Measurements from ENCODE around the gene PLVAP.

The PLVAP gene

DNA sequence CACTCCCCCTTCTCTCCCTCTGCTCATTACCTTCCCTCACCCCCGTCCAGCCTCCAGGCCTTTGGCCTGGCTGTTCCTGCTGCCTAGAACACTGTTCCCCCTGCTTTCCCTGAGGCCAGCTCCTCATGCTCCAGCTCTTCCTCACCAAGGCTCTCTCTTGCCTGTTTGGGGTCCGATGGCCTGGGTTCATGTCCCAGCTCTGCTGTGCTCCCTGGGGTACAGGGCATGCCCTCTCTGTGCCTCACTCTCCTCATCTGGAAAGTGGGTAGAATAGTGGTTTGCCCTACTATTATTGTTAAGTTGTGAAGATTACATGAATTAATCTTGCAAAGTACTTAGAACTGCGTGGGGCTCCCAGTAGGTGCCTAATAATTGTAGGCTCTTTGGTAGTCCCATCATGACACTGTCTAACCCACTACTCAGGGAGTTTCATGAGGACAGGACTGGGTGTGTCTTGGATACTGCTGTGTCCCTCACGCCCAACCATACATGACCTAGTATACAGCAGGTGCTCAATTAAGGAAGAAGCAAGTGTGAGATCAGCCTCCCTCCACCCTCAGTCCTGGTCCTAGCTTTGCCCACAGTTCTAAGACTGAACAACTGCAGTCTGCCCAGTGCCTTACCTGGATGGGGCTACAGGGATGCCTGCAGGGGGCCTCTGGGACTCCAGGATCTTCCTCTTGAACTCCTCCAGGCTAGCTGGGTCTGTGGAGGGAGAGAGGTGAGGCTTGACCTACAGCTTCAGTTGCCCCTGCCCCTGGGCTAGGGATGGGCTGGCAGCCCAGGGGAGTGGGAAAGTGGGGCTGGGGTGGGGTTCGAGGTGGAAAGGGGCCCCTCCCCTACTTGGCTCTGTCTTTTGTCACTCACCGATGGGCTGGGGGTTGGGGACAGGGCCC lies 17.0 kb downstream of the PLVAP start:
- Histone ChIP-seq H2AFZ (no peak overlapping the region), H3K4me2 (ENCODE audit: low read length) (no peak overlapping the region)

GRCh38 chr19:17358395-17358794 lies 18.7 kb downstream of the PLVAP start:
- Histone ChIP-seq H3K4me3 (ENCODE audit: low read depth, low read length) (no peak overlapping the region), H2AFZ (no peak overlapping the region), H3K36me3 (ENCODE audit: control insufficient read depth, insufficient read depth, low read length) (no peaks in the 10 kb centered on the region), H3K4me2 (ENCODE audit: low read length) (no peak overlapping the region), H3K4me1 (no peaks in the 10 kb centered on the region), H3K9ac (no peak overlapping the region), H3K27me3 (ENCODE audit: control insufficient read depth, insufficient read depth, low read length) (no peaks in the 10 kb centered on the region), H3K9me3 (ENCODE audit: control insufficient read depth, low read length) (no peaks in the 10 kb centered on the region), H3K79me2 (no peaks in the 10 kb centered on the region), H3K27ac (no peak overlapping the region)
- TF ChIP-seq CTCF (IDR thresholded peaks at IDR 0.05), result no peak

More for the DNA sequence above, 17.0 kb downstream of the PLVAP start:
- TF ChIP-seq CTCF (IDR thresholded peaks at IDR 0.05), result no peak
- H3K4me3 ChIP-seq (ENCODE audit: low read depth, low read length), result no peak overlapping the region
- no peaks in the 10 kb centered on the region for H3K79me2 ChIP-seq
- H3K9ac ChIP-seq, result no peak overlapping the region
- no peaks in the 10 kb centered on the region for H3K27me3 ChIP-seq (ENCODE audit: control insufficient read depth, insufficient read depth, low read length)
- H3K27ac ChIP-seq, result no peak overlapping the region
- H3K36me3 ChIP-seq (ENCODE audit: control insufficient read depth, insufficient read depth, low read length), result no peaks in the 10 kb centered on the region
- H3K4me1 ChIP-seq, result no peaks in the 10 kb centered on the region
- no peaks in the 10 kb centered on the region for H3K9me3 ChIP-seq (ENCODE audit: control insufficient read depth, low read length)

GRCh38 chr19:17357724-17358123 lies 19.4 kb downstream of the PLVAP start:
- no peaks in the 10 kb centered on the region for H3K79me2 ChIP-seq
- H3K27me3 ChIP-seq (ENCODE audit: control insufficient read depth, insufficient read depth, low read length), result no peaks in the 10 kb centered on the region
- H3K9me3 ChIP-seq (ENCODE audit: control insufficient read depth, low read length), result no peaks in the 10 kb centered on the region
- peak overlapping the region; percentile 29 for H3K27ac ChIP-seq
- no peak overlapping the region for H2AFZ ChIP-seq
- H3K4me1 ChIP-seq, result no peaks in the 10 kb centered on the region
- H3K4me2 ChIP-seq (ENCODE audit: low read length), result no peak overlapping the region
- H3K4me3 ChIP-seq (ENCODE audit: low read depth, low read length), result no peak overlapping the region
- no peak for TF ChIP-seq CTCF (IDR thresholded peaks at IDR 0.05)
- no peak overlapping the region for H3K9ac ChIP-seq
- no peaks in the 10 kb centered on the region for H3K36me3 ChIP-seq (ENCODE audit: control insufficient read depth, insufficient read depth, low read length)

DNA sequence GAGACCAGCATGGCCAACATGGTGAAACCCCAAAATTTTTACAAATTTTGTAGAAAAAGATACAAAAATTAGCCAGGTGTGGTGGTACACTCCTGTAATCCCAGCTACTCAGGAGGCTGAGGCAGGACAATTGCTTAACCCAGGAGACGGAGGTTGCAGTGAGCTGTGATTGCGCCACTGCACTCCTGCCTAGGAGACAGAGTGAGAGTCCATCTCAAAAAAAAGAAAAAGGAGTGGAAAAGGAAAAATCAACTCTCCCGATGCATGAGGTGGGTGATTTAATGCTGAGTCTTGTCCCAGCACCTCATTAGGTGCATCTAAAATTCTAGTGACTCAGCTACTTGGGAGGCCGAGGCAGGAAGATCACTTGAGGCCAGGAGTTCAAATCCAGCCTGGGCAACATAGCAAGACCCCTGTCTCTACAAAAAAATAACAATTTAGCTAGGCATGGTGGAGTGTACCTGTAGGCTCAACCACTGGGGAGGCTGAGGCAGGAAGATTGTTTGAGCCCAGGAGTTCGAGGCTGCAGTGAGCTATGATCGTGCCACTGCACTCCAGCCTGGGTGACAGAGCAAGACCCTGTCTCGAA lies 20.0 kb downstream of the PLVAP start:
- H3K9ac ChIP-seq, result no peak overlapping the region
- no peaks in the 10 kb centered on the region for H3K27me3 ChIP-seq (ENCODE audit: control insufficient read depth, insufficient read depth, low read length)
- peak overlapping the region; percentile 29 for H3K27ac ChIP-seq
- no peak for TF ChIP-seq CTCF (IDR thresholded peaks at IDR 0.05)
- no peak overlapping the region for H2AFZ ChIP-seq
- no peak overlapping the region for H3K4me2 ChIP-seq (ENCODE audit: low read length)
- H3K36me3 ChIP-seq (ENCODE audit: control insufficient read depth, insufficient read depth, low read length), result no peaks in the 10 kb centered on the region
- H3K9me3 ChIP-seq (ENCODE audit: control insufficient read depth, low read length), result no peaks in the 10 kb centered on the region
- no peaks in the 10 kb centered on the region for H3K79me2 ChIP-seq
- H3K4me1 ChIP-seq, result no peaks in the 10 kb centered on the region
- H3K4me3 ChIP-seq (ENCODE audit: low read depth, low read length), result no peak overlapping the region
